BJ (cell line): ENCODE data around the gene ST7L. TPM values are rescaled to one million over a fixed set of nuclear protein-coding genes. Genes with fewer than 3 reads are reported as not detected.

Experiments used
- CTCF ChIA-PET: fragments of 350-600 bp; formaldehyde crosslinking; extraction: SDS; loops from one replicate; lab custom pipeline; 2021; ENCODE audit warnings: antibody characterized with exemption, inconsistent platforms; lab: Yijun Ruan, JAX
- POLR2A ChIA-PET: fragments of 300-600 bp; sonication (Branson Sonifier 250); formaldehyde crosslinking; extraction: SDS; loops from one replicate; lab custom pipeline; 2021; ENCODE audit warnings: antibody characterized with exemption; lab: Charles Lee
- DNase-seq: peaks from one replicate; pipeline ENCODE4 v3.0.0-alpha.2; 2011; ENCODE audit warnings: low read depth
- H3K27me3 ChIP-seq: 2 replicates; pipeline ENCODE4 v1.6.0; 2011; ENCODE audit warnings: low read length; ENCODE audit not compliant: control insufficient read depth, insufficient read depth
- H3K36me3 ChIP-seq: 2 replicates; pipeline ENCODE4 v1.5.1; 2011; ENCODE audit warnings: low read length; ENCODE audit not compliant: control insufficient read depth, insufficient read depth
- H3K4me3 ChIP-seq: 2 replicates; pipeline ENCODE4 v1.5.1; 2011; ENCODE audit warnings: low read depth, mild to moderate bottlenecking, control low read depth, low read length
- polyA plus RNA-seq: library from polyadenylated mRNA; depleted of rRNA; stranded (reverse); fragments of >200 nt; gene quantifications from 2 replicates; pipeline ENCODE4 v1.2.3, GENCODE V29; 2011
- TF ChIP-seq, protein P1 (sequence below): IDR thresholded peaks from 2 replicates; pipeline ENCODE4 v1.5.1; 2011; ENCODE audit warnings: low read depth, mild to moderate bottlenecking, control low read depth, inconsistent platforms, low read length, moderate library complexity; ENCODE audit not compliant: insufficient read depth

ST7L gene
- polyA plus RNA-seq, 1 experiment = 7.2 TPM

- H3K4me3 ChIP-seq = no peak overlapping the region
- TF ChIP-seq, protein P1, sequence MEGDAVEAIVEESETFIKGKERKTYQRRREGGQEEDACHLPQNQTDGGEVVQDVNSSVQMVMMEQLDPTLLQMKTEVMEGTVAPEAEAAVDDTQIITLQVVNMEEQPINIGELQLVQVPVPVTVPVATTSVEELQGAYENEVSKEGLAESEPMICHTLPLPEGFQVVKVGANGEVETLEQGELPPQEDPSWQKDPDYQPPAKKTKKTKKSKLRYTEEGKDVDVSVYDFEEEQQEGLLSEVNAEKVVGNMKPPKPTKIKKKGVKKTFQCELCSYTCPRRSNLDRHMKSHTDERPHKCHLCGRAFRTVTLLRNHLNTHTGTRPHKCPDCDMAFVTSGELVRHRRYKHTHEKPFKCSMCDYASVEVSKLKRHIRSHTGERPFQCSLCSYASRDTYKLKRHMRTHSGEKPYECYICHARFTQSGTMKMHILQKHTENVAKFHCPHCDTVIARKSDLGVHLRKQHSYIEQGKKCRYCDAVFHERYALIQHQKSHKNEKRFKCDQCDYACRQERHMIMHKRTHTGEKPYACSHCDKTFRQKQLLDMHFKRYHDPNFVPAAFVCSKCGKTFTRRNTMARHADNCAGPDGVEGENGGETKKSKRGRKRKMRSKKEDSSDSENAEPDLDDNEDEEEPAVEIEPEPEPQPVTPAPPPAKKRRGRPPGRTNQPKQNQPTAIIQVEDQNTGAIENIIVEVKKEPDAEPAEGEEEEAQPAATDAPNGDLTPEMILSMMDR = no peak
- H3K27me3 ChIP-seq = no peaks in the 10 kb centered on the region
- ChIA-PET POLR2A (no interaction called here), CTCF (interaction anchor here (2.0 kb wide), 1 partner anchor 82 kb away, joined by 7 read pairs; no protein-coding TSS in a partner anchor)
- no peaks in the 10 kb centered on the region for H3K36me3 ChIP-seq
- DNase-seq = no peak
Measured at GRCh38 chr1:112583366-112583765, 35.6 kb downstream of the ST7L start.

DNA sequence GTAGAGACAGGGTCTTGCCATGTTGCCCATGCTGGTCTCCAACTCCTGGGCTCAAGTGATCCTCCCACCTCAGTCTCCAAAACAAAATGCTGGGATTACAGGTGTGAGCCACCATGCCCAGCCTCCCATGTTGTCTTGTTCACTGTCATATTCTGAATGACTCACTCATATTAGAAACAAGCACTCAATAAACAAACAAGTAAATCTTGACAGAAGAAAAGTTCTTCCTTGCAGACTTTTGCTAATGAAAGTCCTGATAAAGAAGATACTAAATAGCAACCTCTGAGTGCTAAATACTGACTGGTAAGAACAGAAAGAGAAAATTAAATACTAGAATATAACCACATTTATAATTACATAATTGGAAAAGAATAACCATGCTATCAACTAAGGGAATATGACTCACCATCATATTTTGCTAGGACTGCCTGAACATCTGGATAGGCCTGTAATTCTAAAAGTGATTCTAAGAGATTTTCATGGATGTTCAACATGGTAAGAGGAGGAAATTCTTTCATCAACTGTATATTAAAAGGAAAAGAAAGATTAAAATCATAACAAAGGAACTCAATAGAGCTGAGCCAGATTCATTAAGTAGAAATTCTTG is 37.3 kb downstream of the ST7L start:
- H3K4me3 ChIP-seq = no peak overlapping the region
- ChIA-PET POLR2A (no interaction called here), CTCF (interaction anchor here (2.0 kb wide), 1 partner anchor 80 kb away, joined by 7 read pairs; no protein-coding TSS in a partner anchor)
- no peak for DNase-seq
- TF ChIP-seq, protein P1 = no peak
- no peaks in the 10 kb centered on the region for H3K27me3 ChIP-seq
- H3K36me3 ChIP-seq = no peaks in the 10 kb centered on the region

- H3K4me3 ChIP-seq = no peak overlapping the region
- no peaks in the 10 kb centered on the region for H3K27me3 ChIP-seq
- peak; percentile 47 for DNase-seq
- TF ChIP-seq, protein P1 = no peak
- ChIA-PET POLR2A (interaction anchor here (0.5 kb wide), 1 partner anchor 38 kb away, joined by 3 read pairs; no protein-coding TSS in a partner anchor), CTCF (interaction anchor here (1.1 kb wide), 1 partner anchor 78 kb away, joined by 4 read pairs; no protein-coding TSS in a partner anchor)
- H3K36me3 ChIP-seq = no peaks in the 10 kb centered on the region
Measured at GRCh38 chr1:112579801-112580510, 39.0 kb downstream of the ST7L start.

DNA sequence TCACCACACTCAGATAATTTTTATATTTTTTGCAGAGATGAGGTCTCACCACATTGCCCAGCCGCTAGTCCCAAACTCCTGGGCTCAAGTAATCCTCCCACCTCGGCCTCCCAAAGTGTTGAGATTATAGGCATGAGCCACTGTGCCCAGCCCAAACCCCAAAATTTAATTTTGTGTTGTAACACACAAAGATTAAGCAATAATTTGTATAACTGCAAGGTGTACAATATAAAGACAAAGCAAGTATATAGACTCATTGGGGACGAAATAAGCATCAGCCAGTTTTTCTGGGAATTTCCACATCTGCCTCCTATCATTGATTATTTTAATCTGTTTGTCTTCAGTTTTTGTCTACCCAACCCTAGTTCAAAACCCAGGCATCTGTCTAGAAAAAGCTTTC is 42.7 kb downstream of the ST7L start:
- CTCF ChIA-PET = interaction anchor here (0.8 to 1.3 kb wide), 4 partner anchors 48 to 185 kb away, joined by 3 to 4 read pairs (median 3); partner anchors contain the start of gene RHOC
- H3K27me3 ChIP-seq = no peaks in the 10 kb centered on the region
- no peaks in the 10 kb centered on the region for H3K36me3 ChIP-seq
- POLR2A ChIA-PET = no interaction called here
- TF ChIP-seq, protein P1 = no peak
- no peak overlapping the region for H3K4me3 ChIP-seq
- DNase-seq = no peak

DNA sequence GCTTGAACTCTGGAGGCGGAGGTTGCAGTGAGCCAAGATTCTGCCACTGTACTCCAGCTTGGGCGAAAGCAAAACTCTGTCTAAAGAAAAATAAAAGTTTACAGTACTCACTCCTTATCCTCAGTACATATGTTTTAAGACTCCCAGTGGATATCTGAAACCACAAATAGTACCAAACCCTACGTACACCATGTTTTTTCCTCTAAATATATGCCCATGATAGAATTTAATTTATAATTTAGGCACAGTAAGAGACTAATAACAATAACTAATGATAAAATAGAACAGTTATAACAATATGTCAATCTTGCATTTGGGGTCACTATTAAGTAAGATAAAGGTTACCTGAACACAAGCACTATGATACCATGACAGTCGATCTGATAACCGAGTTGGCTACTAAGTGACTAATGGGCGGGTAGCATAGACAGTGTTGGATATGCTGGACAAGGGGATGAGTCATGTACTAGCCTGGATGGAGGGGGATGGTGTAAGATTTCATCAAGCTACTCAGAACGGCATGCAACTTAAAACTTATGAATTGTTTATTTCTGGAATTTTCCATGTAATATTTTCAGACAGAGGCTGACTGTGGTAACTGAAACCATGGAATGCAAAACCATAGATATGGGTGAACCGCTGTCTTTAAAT is 43.7 kb downstream of the ST7L start:
- TF ChIP-seq, protein P1 = no peak
- no peaks in the 10 kb centered on the region for H3K36me3 ChIP-seq
- H3K4me3 ChIP-seq = no peak overlapping the region
- CTCF ChIA-PET = interaction anchor here (0.6 to 1.3 kb wide), 6 partner anchors 15 to 184 kb away, joined by 3 to 4 read pairs (median 3); partner anchors contain the start of gene RHOC
- peak; percentile 72 for DNase-seq
- POLR2A ChIA-PET = no interaction called here
- H3K27me3 ChIP-seq = no peaks in the 10 kb centered on the region
